Measurements from ENCODE around the gene CBLB. TPM values are rescaled to one million over a fixed set of nuclear protein-coding genes. Genes with fewer than 3 reads are reported as not detected.

The CBLB gene
- total and polyA plus RNA-seq, 2 donors (not counting 1 experiment from before 2014, with no cell fraction given): 26.9 to 28.5 TPM

GRCh38 chr3:105614288-105615030 is 254.4 kb downstream of the CBLB start:
- TF ChIP-seq CTCF (conservative IDR thresholded peaks at IDR 0.05 in 1 of 2, IDR thresholded peaks at IDR 0.05 in 1 of 2; ENCODE audit: low read depth in 1 of 2, low read length in 2 of 2): no peak
- no peak for TF ChIP-seq EZH2 (IDR thresholded peaks at IDR 0.05; ENCODE audit: low read length, missing control alignments)
- H3K4me2 ChIP-seq (ENCODE audit: extremely low read depth, insufficient read depth, low read length): no peak overlapping the region
- H3K27me3 ChIP-seq (ENCODE audit: control insufficient read depth, insufficient read depth, low read length): no peaks in the 10 kb centered on the region
- no peak overlapping the region for H3K4me3 ChIP-seq (replicated peaks in 1 of 4; ENCODE audit: control extremely low read depth in 1 of 4, insufficient read depth in 1 of 4, low read depth in 3 of 4, low read length in 4 of 4)
- no peak overlapping the region for H2AFZ ChIP-seq (ENCODE audit: low read length)
- no peaks in the 10 kb centered on the region for H3K36me3 ChIP-seq (ENCODE audit: control insufficient read depth, insufficient read depth, low read length)
- no peaks in the 10 kb centered on the region for H3K4me1 ChIP-seq (ENCODE audit: control insufficient read depth, extremely low read depth, insufficient read depth, low read length)
- no peak overlapping the region for H3K9ac ChIP-seq (ENCODE audit: insufficient read depth, low read length)
- H3K9me3 ChIP-seq (ENCODE audit: control insufficient read depth, insufficient read depth, low read depth, low read length): no peaks in the 10 kb centered on the region
- peak; percentile 17 to 65 for DNase-seq (ENCODE audit: low read depth in 2 of 2)
- H3K79me2 ChIP-seq (ENCODE audit: control insufficient read depth, insufficient read depth, low read length): no peaks in the 10 kb centered on the region
- H4K20me1 ChIP-seq (ENCODE audit: control insufficient read depth, extremely low read depth, insufficient read depth, low read length): no peaks in the 10 kb centered on the region
- no peak overlapping the region for H3K27ac ChIP-seq (ENCODE audit: insufficient read depth, low read length)

GRCh38 chr3:105613120-105613519 is 255.7 kb downstream of the CBLB start:
- H3K9ac ChIP-seq (ENCODE audit: insufficient read depth, low read length): no peak overlapping the region
- DNase-seq (ENCODE audit: low read depth in 2 of 2): peak in 1 of 2 donors; percentile 32
- TF ChIP-seq EZH2 (IDR thresholded peaks at IDR 0.05; ENCODE audit: low read length, missing control alignments) (no peak), CTCF (conservative IDR thresholded peaks at IDR 0.05 in 1 of 2, IDR thresholded peaks at IDR 0.05 in 1 of 2; ENCODE audit: low read depth in 1 of 2, low read length in 2 of 2) (no peak)
- no peaks in the 10 kb centered on the region for H3K9me3 ChIP-seq (ENCODE audit: control insufficient read depth, insufficient read depth, low read depth, low read length)
- no peaks in the 10 kb centered on the region for H3K27me3 ChIP-seq (ENCODE audit: control insufficient read depth, insufficient read depth, low read length)
- H3K4me1 ChIP-seq (ENCODE audit: control insufficient read depth, extremely low read depth, insufficient read depth, low read length): no peaks in the 10 kb centered on the region
- H3K79me2 ChIP-seq (ENCODE audit: control insufficient read depth, insufficient read depth, low read length): no peaks in the 10 kb centered on the region
- no peak overlapping the region for H3K4me2 ChIP-seq (ENCODE audit: extremely low read depth, insufficient read depth, low read length)
- no peak overlapping the region for H3K4me3 ChIP-seq (replicated peaks in 1 of 4; ENCODE audit: control extremely low read depth in 1 of 4, insufficient read depth in 1 of 4, low read depth in 3 of 4, low read length in 4 of 4)
- no peak overlapping the region for H2AFZ ChIP-seq (ENCODE audit: low read length)
- no peaks in the 10 kb centered on the region for H4K20me1 ChIP-seq (ENCODE audit: control insufficient read depth, extremely low read depth, insufficient read depth, low read length)
- no peaks in the 10 kb centered on the region for H3K36me3 ChIP-seq (ENCODE audit: control insufficient read depth, insufficient read depth, low read length)
- no peak overlapping the region for H3K27ac ChIP-seq (ENCODE audit: insufficient read depth, low read length)

- Histone ChIP-seq H3K27me3 (ENCODE audit: control insufficient read depth, insufficient read depth, low read length) (no peaks in the 10 kb centered on the region), H3K36me3 (ENCODE audit: control insufficient read depth, insufficient read depth, low read length) (no peaks in the 10 kb centered on the region), H3K79me2 (ENCODE audit: control insufficient read depth, insufficient read depth, low read length) (no peaks in the 10 kb centered on the region), H3K9ac (ENCODE audit: insufficient read depth, low read length) (no peak overlapping the region), H2AFZ (ENCODE audit: low read length) (no peak overlapping the region), H3K4me2 (ENCODE audit: extremely low read depth, insufficient read depth, low read length) (no peak overlapping the region), H3K4me3 (replicated peaks in 1 of 4; ENCODE audit: control extremely low read depth in 1 of 4, insufficient read depth in 1 of 4, low read depth in 3 of 4, low read length in 4 of 4) (no peak overlapping the region), H3K27ac (ENCODE audit: insufficient read depth, low read length) (no peak overlapping the region), H4K20me1 (ENCODE audit: control insufficient read depth, extremely low read depth, insufficient read depth, low read length) (no peaks in the 10 kb centered on the region), H3K9me3 (ENCODE audit: control insufficient read depth, insufficient read depth, low read depth, low read length) (no peaks in the 10 kb centered on the region), H3K4me1 (ENCODE audit: control insufficient read depth, extremely low read depth, insufficient read depth, low read length) (no peaks in the 10 kb centered on the region)
- TF ChIP-seq CTCF (conservative IDR thresholded peaks at IDR 0.05 in 1 of 2, IDR thresholded peaks at IDR 0.05 in 1 of 2; ENCODE audit: low read depth in 1 of 2, low read length in 2 of 2): no peak
- TF ChIP-seq EZH2 (IDR thresholded peaks at IDR 0.05; ENCODE audit: low read length, missing control alignments): no peak
- no peak for DNase-seq (ENCODE audit: low read depth in 2 of 2)
Measured at GRCh38 chr3:105611304-105612192, 257.3 kb downstream of the CBLB start.
